Measurements from ENCODE around the gene ASTN2.

DNA sequence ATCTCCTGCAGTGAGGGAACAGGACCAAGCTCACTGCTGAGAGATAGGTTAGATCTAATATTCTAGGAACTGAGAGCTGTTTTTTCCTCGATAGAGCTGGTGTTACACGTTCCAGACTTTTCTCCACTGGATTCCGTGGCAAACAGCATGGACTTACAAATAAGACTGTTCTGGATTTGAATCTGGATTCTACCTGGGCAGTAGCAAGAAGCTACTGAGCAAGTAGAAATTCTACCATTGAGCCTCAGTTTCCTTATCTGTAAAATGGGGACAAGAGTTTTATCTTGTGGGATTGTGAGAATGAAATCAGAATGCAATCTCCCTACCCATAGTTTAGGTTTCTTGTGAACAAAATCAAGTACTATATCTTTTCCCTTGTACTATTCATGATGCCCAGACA, 966.4 kb downstream of the ASTN2 start:
- TF ChIP-seq CTCF (IDR thresholded peaks at IDR 0.05; ENCODE audit: low read depth, low read length) = no peak
- TF ChIP-seq POLR2A (IDR thresholded peaks at IDR 0.05; ENCODE audit: extremely low read depth, insufficient read length) = no peak
- TF ChIP-seq, protein P1, sequence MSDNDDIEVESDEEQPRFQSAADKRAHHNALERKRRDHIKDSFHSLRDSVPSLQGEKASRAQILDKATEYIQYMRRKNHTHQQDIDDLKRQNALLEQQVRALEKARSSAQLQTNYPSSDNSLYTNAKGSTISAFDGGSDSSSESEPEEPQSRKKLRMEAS (IDR thresholded peaks at IDR 0.05; ENCODE audit: low read depth, low read length) = no peak
- TF ChIP-seq MYC (IDR thresholded peaks at IDR 0.05; ENCODE audit: low read depth, low read length) = no peak
